OCI-LY1 (cell line): ENCODE measurements around the gene SFMBT2.

Source experiments
- CTCF ChIP-seq: fragments of 200-600 bp; sonication (generic), shearing (Covaris generic); IDR thresholded peaks from 2 replicates; pipeline ENCODE4 v1.5.1; 2017; ENCODE audit warnings: mild to moderate bottlenecking, antibody characterized with exemption, low read length, moderate library complexity, mixed read lengths
- EZH2 ChIP-seq: fragments of 200-600 bp; sonication (generic), shearing (Covaris generic); IDR thresholded peaks from 2 replicates; pipeline ENCODE4 v1.8.0; 2017; ENCODE audit warnings: borderline replicate concordance, mixed run types, mild to moderate bottlenecking, antibody characterized with exemption, low read length, moderate library complexity, mixed read lengths

GRCh38 chr10:7389346-7389745, 21.5 kb downstream of the SFMBT2 start:
- TF ChIP-seq CTCF = no peak
- no peak for TF ChIP-seq EZH2
